IMR-90 (cell line): ENCODE results near the gene HEATR1. TPM values are rescaled to one million over a fixed set of nuclear protein-coding genes. Genes with fewer than 3 reads are reported as not detected.

Source experiments
- ATAC-seq: fragments of 200-7000 bp; cut with Tn5 transposase; 2 replicates; pipeline ENCODE4 v1.9.1; 2020; ENCODE audit warnings: low read depth, mild to moderate bottlenecking, moderate library complexity
- BruUV-seq: library from RNA; stranded (reverse); fragments of 400-500 nt; replicated peaks from 2 replicates; lab custom pipeline; 2021; lab: Mats Ljungman, UMichigan
- CTCF ChIA-PET: fragments of 300-600 bp; formaldehyde crosslinking; extraction: SDS; loops from one replicate; lab custom pipeline; 2021; ENCODE audit warnings: antibody characterized with exemption; lab: Yijun Ruan, JAX
- POLR2A ChIA-PET: fragments of 300-600 bp; sonication (Branson Sonifier 250); formaldehyde crosslinking; loops from one replicate; lab custom pipeline; 2022; ENCODE audit warnings: antibody characterized with exemption; ENCODE audit not compliant: unreplicated experiment; lab: Charles Lee
- DNase-seq: peaks from one replicate; pipeline ENCODE4 v3.0.0; 2013
- H2AFZ ChIP-seq: replicated peaks from 2 replicates; pipeline ENCODE3; 2013; ENCODE audit warnings: low read length, mild to moderate bottlenecking; ENCODE audit not compliant: poor library complexity
- H2AK5ac ChIP-seq: 2 replicates; pipeline ENCODE4 v1.6.1; 2013; ENCODE audit warnings: low read depth, low read length, inconsistent platforms
- H2AK9ac ChIP-seq: replicated peaks from 2 replicates; pipeline ENCODE3; 2013; ENCODE audit warnings: mild to moderate bottlenecking, low read depth, low read length, moderate library complexity; ENCODE audit not compliant: poor library complexity
- H2BK120ac ChIP-seq: 2 replicates; pipeline ENCODE4 v1.6.1; 2013; ENCODE audit warnings: low read depth, low read length, inconsistent platforms
- H2BK15ac ChIP-seq: 3 replicates; pipeline ENCODE4 v1.6.1; 2013; ENCODE audit warnings: low read depth, low read length, inconsistent platforms
- H2BK20ac ChIP-seq: 2 replicates; pipeline ENCODE4 v1.6.1; 2013; ENCODE audit warnings: low read depth, mild to moderate bottlenecking, inconsistent platforms, low read length, moderate library complexity
- H2BK5ac ChIP-seq: 2 replicates; pipeline ENCODE4 v1.6.1; 2013; ENCODE audit warnings: mild to moderate bottlenecking, low read depth, low read length, inconsistent platforms; ENCODE audit not compliant: poor library complexity, severe bottlenecking
- H3K14ac ChIP-seq: replicated peaks from 2 replicates; pipeline ENCODE4 v1.6.1; 2013; ENCODE audit warnings: low read depth, low read length, inconsistent platforms
- H3K18ac ChIP-seq: 2 replicates; pipeline ENCODE4 v1.6.1; 2013; ENCODE audit warnings: low read depth, low read length, control low read depth
- H3K23ac ChIP-seq: 2 replicates; pipeline ENCODE4 v1.6.1; 2013; ENCODE audit warnings: low read depth, low read length, inconsistent platforms
- H3K27ac ChIP-seq: 2 replicates; pipeline ENCODE4 v1.5.1; 2013; ENCODE audit warnings: mild to moderate bottlenecking, control low read depth, low read length; ENCODE audit not compliant: insufficient read depth
- H3K27me3 ChIP-seq: 2 replicates; pipeline ENCODE4 v1.6.1; 2013; ENCODE audit warnings: low read length; ENCODE audit not compliant: control insufficient read depth, insufficient read depth
- H3K36me3 ChIP-seq: 2 replicates; pipeline ENCODE4 v1.6.1; 2013; ENCODE audit warnings: low read length, mixed read lengths; ENCODE audit not compliant: control insufficient read depth, insufficient read depth
- H3K4ac ChIP-seq: 2 replicates; pipeline ENCODE4 v1.6.1; 2013; ENCODE audit warnings: low read depth, low read length, inconsistent platforms
- H3K4me1 ChIP-seq: 2 replicates; pipeline ENCODE4 v1.6.1; 2013; ENCODE audit warnings: low read length, mixed read lengths; ENCODE audit not compliant: control insufficient read depth, insufficient read depth
- H3K4me2 ChIP-seq: 2 replicates; pipeline ENCODE4 v1.6.1; 2013; ENCODE audit warnings: low read depth, mild to moderate bottlenecking, control low read depth, low read length, moderate library complexity
- H3K4me3 ChIP-seq: 2 replicates; pipeline ENCODE4 v1.5.1; 2013; ENCODE audit warnings: low read depth, mild to moderate bottlenecking, control low read depth, low read length, moderate library complexity; ENCODE audit not compliant: insufficient read depth
- H3K56ac ChIP-seq: 2 replicates; pipeline ENCODE4 v1.6.1; 2013; ENCODE audit warnings: low read length, inconsistent platforms; ENCODE audit not compliant: insufficient read depth; ENCODE audit errors: extremely low read depth
- H3K79me1 ChIP-seq, 2 experiments: 2 replicates each; pipeline ENCODE4 v1.6.1; 2013; ENCODE audit warnings: low read length in 2 of 2, inconsistent platforms in 1 of 2, low read depth in 1 of 2
- H3K9ac ChIP-seq: 2 replicates; pipeline ENCODE4 v1.6.1; 2013; ENCODE audit warnings: low read depth, low read length, control low read depth
- H3K9me1 ChIP-seq: 2 replicates; pipeline ENCODE4 v1.6.1; 2013; ENCODE audit warnings: low read length, inconsistent platforms; ENCODE audit not compliant: insufficient read depth
- H3K9me3 ChIP-seq: 2 replicates; pipeline ENCODE4 v1.6.1; 2013; ENCODE audit warnings: low read length; ENCODE audit not compliant: control insufficient read depth, insufficient read depth
- H4K20me1 ChIP-seq: 2 replicates; pipeline ENCODE4 v1.6.1; 2013; ENCODE audit warnings: low read length, inconsistent platforms; ENCODE audit not compliant: insufficient read depth
- H4K5ac ChIP-seq: 2 replicates; pipeline ENCODE4 v1.6.1; 2013; ENCODE audit warnings: mild to moderate bottlenecking, low read depth, low read length, control low read depth
- H4K8ac ChIP-seq, 2 experiments: 2 replicates each; pipeline ENCODE4 v1.6.1; 2013; ENCODE audit warnings: low read depth in 2 of 2, low read length in 2 of 2, control low read depth in 1 of 2, inconsistent platforms in 1 of 2
- H4K91ac ChIP-seq: 2 replicates; pipeline ENCODE4 v1.6.1; 2013; ENCODE audit warnings: low read depth, low read length, inconsistent platforms; ENCODE audit not compliant: insufficient read depth
- CEBPB ChIP-seq: IDR thresholded peaks from 2 replicates; pipeline ENCODE4 v1.6.1; 2012; ENCODE audit warnings: low read depth, low read length, improper control_type of control experiment
- WGBS, 2 experiments: methylation state at CpG; one replicate each; pipeline versions ENCODE4 v1.1.5 to v1.1.7; 2013; ENCODE audit warnings: missing lambda C conversion rate in 2 of 2; ENCODE audit not compliant: insufficient read length in 1 of 2; ENCODE audit errors: extremely low coverage in 2 of 2; 5-methylcytosine and 5-hydroxymethylcytosine counted together
- dilution Hi-C: fragments of 300-500 bp; cut with HindIII; formaldehyde crosslinking; loops from one replicate; pipeline ENCODE4 v1.14.3; 2018; ENCODE audit warnings: low sequenced_read_pairs; ENCODE audit not compliant: unreplicated experiment
- in situ Hi-C: fragments of 300-500 bp; cut with MboI; formaldehyde crosslinking; loops from 3 replicates; pipeline ENCODE4 v1.14.3; 2019; ENCODE audit warnings: low sequenced_read_pairs, inconsistent platforms, mixed read lengths
- intact Hi-C: fragments of 100-400 bp; cut with micrococcal nuclease; formaldehyde crosslinking; loops from 2 replicates; pipeline ENCODE4 v1.10.0; 2022
- polyA plus RNA-seq, 3 experiments: library from polyadenylated mRNA; depleted of rRNA; stranded (reverse); fragments of >200 nt; gene quantifications; 2 replicates each; pipeline ENCODE4 v1.2.3, GENCODE V29; 2012; ENCODE audit warnings: low replicate concordance in 1 of 3
- total RNA-seq: library from RNA; depleted of rRNA; stranded (reverse); fragments of >200 nt; gene quantifications from 2 replicates; pipeline ENCODE4 v1.2.3, GENCODE V29; 2012
- TF ChIP-seq, protein P1 (sequence below): fragments of 150-350 bp; IDR thresholded peaks from 2 replicates; pipeline ENCODE4 v1.6.1; 2016; ENCODE audit warnings: low read depth, mild to moderate bottlenecking, low read length, moderate library complexity, borderline replicate concordance

Gene HEATR1
- total and polyA plus RNA-seq, 2 of the 4 experiments (the other 2 are of a cell fraction), result 8.5 to 53.8 TPM

DNA sequence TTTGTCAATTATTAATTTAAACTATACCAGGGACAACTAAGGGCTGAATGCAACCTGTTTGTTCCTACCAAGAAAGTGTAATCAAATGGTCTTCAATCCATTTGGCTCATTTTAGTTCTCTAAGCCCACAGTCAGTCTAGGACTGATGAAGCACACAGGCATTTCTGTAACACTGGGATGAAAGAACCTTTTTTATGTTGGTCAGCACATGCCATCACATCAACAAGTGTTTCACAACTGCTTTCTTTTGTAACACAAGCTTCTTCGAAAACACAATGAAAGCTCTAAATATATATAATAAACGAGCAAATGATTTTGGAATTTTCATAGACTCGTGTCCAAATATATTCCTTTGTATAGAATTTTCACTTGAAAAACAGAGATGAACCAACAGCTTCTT, 28.8 kb downstream of the HEATR1 start:
- H2AK5ac ChIP-seq, result no peak overlapping the region
- H3K4me1 ChIP-seq, result no peaks in the 10 kb centered on the region
- peaks cover 21% of the 10 kb centered on the region for H3K36me3 ChIP-seq
- H3K14ac ChIP-seq, result no peak overlapping the region
- H3K9ac ChIP-seq, result no peak overlapping the region
- H3K56ac ChIP-seq, result no peak overlapping the region
- no peaks in the 10 kb centered on the region for H3K9me3 ChIP-seq
- H3K27ac ChIP-seq, result no peak overlapping the region
- no peak overlapping the region for H4K91ac ChIP-seq
- no peak overlapping the region for H2AK9ac ChIP-seq
- H3K23ac ChIP-seq, result no peak overlapping the region
- no peak overlapping the region for H4K5ac ChIP-seq
- no peaks in the 10 kb centered on the region for H3K9me1 ChIP-seq
- no peak overlapping the region for H3K4ac ChIP-seq
- in situ Hi-C loops, result no loop called here
- H4K8ac ChIP-seq, result no peak overlapping the region
- H2AFZ ChIP-seq, result no peak overlapping the region
- no peaks in the 10 kb centered on the region for H4K20me1 ChIP-seq
- no CpG with 5 or more reads among the region's 3 CpGs for WGBS, 2 experiments
- H3K79me1 ChIP-seq, result no peaks in the 10 kb centered on the region; a peak in 1 of 4 replicates
- no peaks in the 10 kb centered on the region for H3K27me3 ChIP-seq
- ChIA-PET POLR2A (no interaction called here), CTCF (interaction anchor here (0.6 kb wide), 1 partner anchor 40 kb away, joined by 3 read pairs; no protein-coding TSS in a partner anchor)
- H3K18ac ChIP-seq, result no peak overlapping the region
- no peak overlapping the region for H2BK20ac ChIP-seq
- H2BK15ac ChIP-seq, result no peak overlapping the region
- H2BK5ac ChIP-seq, result peak overlapping the region; percentile 36
- no peak overlapping the region for H3K4me3 ChIP-seq
- peak; percentile 47 for DNase-seq
- ATAC-seq, result peak; percentile 53
- dilution Hi-C loops, result no loop called here
- TF ChIP-seq, protein P1, sequence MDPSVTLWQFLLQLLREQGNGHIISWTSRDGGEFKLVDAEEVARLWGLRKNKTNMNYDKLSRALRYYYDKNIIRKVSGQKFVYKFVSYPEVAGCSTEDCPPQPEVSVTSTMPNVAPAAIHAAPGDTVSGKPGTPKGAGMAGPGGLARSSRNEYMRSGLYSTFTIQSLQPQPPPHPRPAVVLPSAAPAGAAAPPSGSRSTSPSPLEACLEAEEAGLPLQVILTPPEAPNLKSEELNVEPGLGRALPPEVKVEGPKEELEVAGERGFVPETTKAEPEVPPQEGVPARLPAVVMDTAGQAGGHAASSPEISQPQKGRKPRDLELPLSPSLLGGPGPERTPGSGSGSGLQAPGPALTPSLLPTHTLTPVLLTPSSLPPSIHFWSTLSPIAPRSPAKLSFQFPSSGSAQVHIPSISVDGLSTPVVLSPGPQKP, result no peak
- peak; percentile 50; the same call in 1 of the 2 replicates for TF ChIP-seq CEBPB
- H2BK120ac ChIP-seq, result no peak overlapping the region
- intact Hi-C loops, result loop anchor here (2.0 kb wide), 1 partner anchor 13 kb away; no protein-coding TSS in a partner anchor
- no peak overlapping the region for H3K4me2 ChIP-seq
- no TSS peak for BruUV-seq
